Liver (tissue), 9 donors: Measurements from ENCODE around the gene CLEC16A. TPM values are rescaled to one million over a fixed set of nuclear protein-coding genes. Genes with fewer than 3 reads are reported as not detected.

Experiments
- DNase-seq: peaks from one replicate; pipeline ENCODE4 v3.0.0-alpha.2; 2017; ENCODE audit warnings: low spot score
- H3K27ac ChIP-seq, 2 donors: one replicate each; pipeline ENCODE4 v1.7.0; 2013; ENCODE audit warnings: inconsistent platforms in 2 of 2, low read length in 2 of 2, control low read depth in 1 of 2, low read depth in 1 of 2, mild to moderate bottlenecking in 1 of 2
- H3K27me3 ChIP-seq, 4 donors: one replicate each; pipeline versions ENCODE4 v1.6.1 to v1.7.0; 2013; ENCODE audit warnings: low read length in 3 of 4, inconsistent platforms in 1 of 4, mild to moderate bottlenecking in 1 of 4, moderate library complexity in 1 of 4; ENCODE audit not compliant: control insufficient read depth in 4 of 4, insufficient read depth in 4 of 4
- H3K36me3 ChIP-seq, 4 donors: one replicate each; pipeline versions ENCODE4 v1.6.1 to v1.7.0; 2013; ENCODE audit warnings: low read length in 3 of 4, mild to moderate bottlenecking in 3 of 4, low read depth in 1 of 4, moderate library complexity in 1 of 4; ENCODE audit not compliant: control insufficient read depth in 4 of 4, insufficient read depth in 3 of 4
- H3K4me1 ChIP-seq, 4 donors: one replicate each; pipeline versions ENCODE4 v1.6.1 to v1.7.0; 2013; ENCODE audit warnings: low read length in 3 of 4, mild to moderate bottlenecking in 3 of 4, moderate library complexity in 1 of 4; ENCODE audit not compliant: control insufficient read depth in 4 of 4, insufficient read depth in 4 of 4
- H3K4me3 ChIP-seq, 3 donors: one replicate each; pipeline versions ENCODE4 v1.6.1 to v1.7.0; 2013; ENCODE audit warnings: low read length in 3 of 3, control low read depth in 1 of 3, low read depth in 1 of 3, mild to moderate bottlenecking in 1 of 3
- H3K9ac ChIP-seq, 2 donors: one replicate each; pipeline ENCODE4 v1.7.0; 2013; ENCODE audit warnings: low read length in 2 of 2, mild to moderate bottlenecking in 2 of 2, moderate library complexity in 2 of 2, control low read depth in 1 of 2, low read depth in 1 of 2
- H3K9me3 ChIP-seq, 4 donors: one replicate each; pipeline versions ENCODE4 v1.6.1 to v1.7.0; 2013; ENCODE audit warnings: low read length in 3 of 4; ENCODE audit not compliant: control insufficient read depth in 4 of 4
- EGR1 ChIP-seq, 2 donors: IDR thresholded peaks; 2 replicates each; pipeline ENCODE4 v1.6.1; 2016 to 2018; ENCODE audit warnings: antibody characterized with exemption in 2 of 2, low read depth in 2 of 2
- FOXA1 ChIP-seq: IDR thresholded peaks from 2 replicates; pipeline ENCODE4 v1.6.1; 2016; ENCODE audit warnings: antibody characterized with exemption
- GABPA ChIP-seq, 2 donors: IDR thresholded peaks in 1 of 2; conservative IDR thresholded peaks in 1 of 2; 2 replicates each; pipeline ENCODE4 v1.6.1; 2016; ENCODE audit warnings: antibody characterized with exemption in 2 of 2, mild to moderate bottlenecking in 1 of 2, moderate library complexity in 1 of 2
- HNF4A ChIP-seq, 2 donors: conservative IDR thresholded peaks; 2 replicates each; pipeline ENCODE4 v1.6.1; 2016; ENCODE audit warnings: antibody characterized with exemption in 2 of 2, mild to moderate bottlenecking in 2 of 2
- HNF4G ChIP-seq: IDR thresholded peaks from 2 replicates; pipeline ENCODE4 v1.6.1; 2016; ENCODE audit warnings: antibody characterized with exemption
- JUND ChIP-seq, 2 donors: IDR thresholded peaks; 2 replicates each; pipeline ENCODE4 v1.6.1; 2016; ENCODE audit warnings: antibody characterized with exemption in 2 of 2
- MAX ChIP-seq: IDR thresholded peaks from 2 replicates; pipeline ENCODE4 v1.6.1; 2016; ENCODE audit warnings: antibody characterized with exemption
- NR2F2 ChIP-seq: IDR thresholded peaks from 2 replicates; pipeline ENCODE4 v1.6.1; 2016; ENCODE audit warnings: antibody characterized with exemption
- RXRA ChIP-seq, 2 donors: IDR thresholded peaks; 2 replicates each; pipeline ENCODE4 v1.6.1; 2017 to 2018; ENCODE audit warnings: antibody characterized with exemption in 2 of 2, mild to moderate bottlenecking in 1 of 2
- SP1 ChIP-seq: IDR thresholded peaks from 2 replicates; pipeline ENCODE4 v1.6.1; 2018; ENCODE audit warnings: antibody characterized with exemption, mild to moderate bottlenecking
- TAF1 ChIP-seq: conservative IDR thresholded peaks from 2 replicates; pipeline ENCODE4 v1.6.1; 2016; ENCODE audit warnings: antibody characterized with exemption, mild to moderate bottlenecking
- YY1 ChIP-seq: IDR thresholded peaks from 2 replicates; pipeline ENCODE4 v1.6.1; 2016; ENCODE audit warnings: antibody characterized with exemption, mild to moderate bottlenecking
- WGBS: extraction: QIAGEN DNeasy Blood & Tissue Kit; methylation state at CpG from one replicate; pipeline ENCODE4 v1.1.7; 2013; 5-methylcytosine and 5-hydroxymethylcytosine counted together
- polyA plus RNA-seq, 2 donors: library from polyadenylated mRNA; stranded (reverse) in 1 of 2; unstranded in 1 of 2; fragments of 200-250 nt in 1 of 2; fragments of >200 nt in 1 of 2; fragmentation: Nextera tagmentation in 1 of 2; extraction: Ambion mirVana in 1 of 2; gene quantifications; one replicate each; pipeline versions ENCODE4 v1.2.1 to v1.2.3, GENCODE V29; 2013 to 2015
- total RNA-seq, 2 donors: library from RNA; depleted of rRNA; stranded (reverse); fragments of >200 nt; gene quantifications; one replicate each; pipeline ENCODE4 v1.2.3, GENCODE V29; 2014
- TF ChIP-seq, protein P1 (sequence below): fragments of 150-350 bp; IDR thresholded peaks from 2 replicates; pipeline ENCODE4 v1.5.1; 2017; ENCODE audit warnings: improper control_type of control experiment, low read depth, low read length; ENCODE audit not compliant: missing input control
- TF ChIP-seq, protein P2 (sequence below): IDR thresholded peaks from 2 replicates; pipeline ENCODE4 v1.6.1; 2016; ENCODE audit warnings: antibody characterized with exemption, mild to moderate bottlenecking
- TF ChIP-seq, protein P3 (sequence below): IDR thresholded peaks from 2 replicates; pipeline ENCODE4 v1.6.1; 2016; ENCODE audit warnings: antibody characterized with exemption
- donor health status: healthy.
- donor health status: healthy.
- donor health status: healthy.
- donor health status: healthy.
- donor health status: healthy.

Gene CLEC16A
- total and polyA plus RNA-seq, 4 donors = 9.7 to 23.0 (median 17.4) TPM

- no peaks in the 10 kb centered on the region for H3K4me1 ChIP-seq
- H3K9ac ChIP-seq = no peak overlapping the region
- no peaks in the 10 kb centered on the region for H3K27me3 ChIP-seq
- H3K9me3 ChIP-seq = no peaks in the 10 kb centered on the region
- no peak for DNase-seq
- H3K36me3 ChIP-seq = no peaks in the 10 kb centered on the region
- H3K27ac ChIP-seq = no peak overlapping the region
- no peak overlapping the region for H3K4me3 ChIP-seq
- TF ChIP-seq MAX = no peak
- no peak for TF ChIP-seq JUND (IDR thresholded peaks at IDR 0.05)
- 79% methylated on average over 5 of the region's 5 CpGs for WGBS
Measured at GRCh38 chr16:10897134-10897533, 47.2 kb upstream of the CLEC16A start.

DNA sequence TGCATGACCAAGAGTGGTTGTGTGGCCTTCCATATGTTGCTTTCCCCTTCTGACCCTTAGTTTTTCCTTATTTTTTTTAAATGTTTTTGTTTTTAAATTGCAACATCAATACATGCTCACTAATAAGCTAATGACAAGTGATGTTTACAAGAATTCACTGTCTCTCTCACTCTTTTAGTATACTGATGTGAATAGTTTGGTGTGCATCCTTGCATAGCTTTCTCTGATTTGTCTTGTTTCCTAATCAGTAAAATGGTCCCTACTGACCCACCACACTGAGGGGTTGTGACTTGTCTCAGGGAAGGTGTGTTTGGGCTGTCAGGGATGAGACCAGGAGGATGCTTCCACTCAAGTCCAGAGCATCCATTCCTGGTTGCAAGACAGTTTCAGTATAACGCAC lies 41.4 kb upstream of the CLEC16A start:
- TF ChIP-seq, protein P1, sequence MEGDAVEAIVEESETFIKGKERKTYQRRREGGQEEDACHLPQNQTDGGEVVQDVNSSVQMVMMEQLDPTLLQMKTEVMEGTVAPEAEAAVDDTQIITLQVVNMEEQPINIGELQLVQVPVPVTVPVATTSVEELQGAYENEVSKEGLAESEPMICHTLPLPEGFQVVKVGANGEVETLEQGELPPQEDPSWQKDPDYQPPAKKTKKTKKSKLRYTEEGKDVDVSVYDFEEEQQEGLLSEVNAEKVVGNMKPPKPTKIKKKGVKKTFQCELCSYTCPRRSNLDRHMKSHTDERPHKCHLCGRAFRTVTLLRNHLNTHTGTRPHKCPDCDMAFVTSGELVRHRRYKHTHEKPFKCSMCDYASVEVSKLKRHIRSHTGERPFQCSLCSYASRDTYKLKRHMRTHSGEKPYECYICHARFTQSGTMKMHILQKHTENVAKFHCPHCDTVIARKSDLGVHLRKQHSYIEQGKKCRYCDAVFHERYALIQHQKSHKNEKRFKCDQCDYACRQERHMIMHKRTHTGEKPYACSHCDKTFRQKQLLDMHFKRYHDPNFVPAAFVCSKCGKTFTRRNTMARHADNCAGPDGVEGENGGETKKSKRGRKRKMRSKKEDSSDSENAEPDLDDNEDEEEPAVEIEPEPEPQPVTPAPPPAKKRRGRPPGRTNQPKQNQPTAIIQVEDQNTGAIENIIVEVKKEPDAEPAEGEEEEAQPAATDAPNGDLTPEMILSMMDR = no peak
- TF ChIP-seq NR2F2 (no peak), TAF1 (no peak), RXRA (IDR thresholded peaks at IDR 0.05) (no peak), YY1 (no peak), GABPA (IDR thresholded peaks at IDR 0.05 in 1 of 2, conservative IDR thresholded peaks at IDR 0.05 in 1 of 2) (no peak), HNF4A (conservative IDR thresholded peaks at IDR 0.05) (no peak), EGR1 (IDR thresholded peaks at IDR 0.05; ENCODE audit: low read depth in 2 of 2) (no peak), FOXA1 (no peak), MAX (no peak), SP1 (no peak), JUND (IDR thresholded peaks at IDR 0.05) (no peak), HNF4G (no peak)
- TF ChIP-seq, protein P2, sequence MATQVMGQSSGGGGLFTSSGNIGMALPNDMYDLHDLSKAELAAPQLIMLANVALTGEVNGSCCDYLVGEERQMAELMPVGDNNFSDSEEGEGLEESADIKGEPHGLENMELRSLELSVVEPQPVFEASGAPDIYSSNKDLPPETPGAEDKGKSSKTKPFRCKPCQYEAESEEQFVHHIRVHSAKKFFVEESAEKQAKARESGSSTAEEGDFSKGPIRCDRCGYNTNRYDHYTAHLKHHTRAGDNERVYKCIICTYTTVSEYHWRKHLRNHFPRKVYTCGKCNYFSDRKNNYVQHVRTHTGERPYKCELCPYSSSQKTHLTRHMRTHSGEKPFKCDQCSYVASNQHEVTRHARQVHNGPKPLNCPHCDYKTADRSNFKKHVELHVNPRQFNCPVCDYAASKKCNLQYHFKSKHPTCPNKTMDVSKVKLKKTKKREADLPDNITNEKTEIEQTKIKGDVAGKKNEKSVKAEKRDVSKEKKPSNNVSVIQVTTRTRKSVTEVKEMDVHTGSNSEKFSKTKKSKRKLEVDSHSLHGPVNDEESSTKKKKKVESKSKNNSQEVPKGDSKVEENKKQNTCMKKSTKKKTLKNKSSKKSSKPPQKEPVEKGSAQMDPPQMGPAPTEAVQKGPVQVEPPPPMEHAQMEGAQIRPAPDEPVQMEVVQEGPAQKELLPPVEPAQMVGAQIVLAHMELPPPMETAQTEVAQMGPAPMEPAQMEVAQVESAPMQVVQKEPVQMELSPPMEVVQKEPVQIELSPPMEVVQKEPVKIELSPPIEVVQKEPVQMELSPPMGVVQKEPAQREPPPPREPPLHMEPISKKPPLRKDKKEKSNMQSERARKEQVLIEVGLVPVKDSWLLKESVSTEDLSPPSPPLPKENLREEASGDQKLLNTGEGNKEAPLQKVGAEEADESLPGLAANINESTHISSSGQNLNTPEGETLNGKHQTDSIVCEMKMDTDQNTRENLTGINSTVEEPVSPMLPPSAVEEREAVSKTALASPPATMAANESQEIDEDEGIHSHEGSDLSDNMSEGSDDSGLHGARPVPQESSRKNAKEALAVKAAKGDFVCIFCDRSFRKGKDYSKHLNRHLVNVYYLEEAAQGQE = no peak
- TF ChIP-seq, protein P3, sequence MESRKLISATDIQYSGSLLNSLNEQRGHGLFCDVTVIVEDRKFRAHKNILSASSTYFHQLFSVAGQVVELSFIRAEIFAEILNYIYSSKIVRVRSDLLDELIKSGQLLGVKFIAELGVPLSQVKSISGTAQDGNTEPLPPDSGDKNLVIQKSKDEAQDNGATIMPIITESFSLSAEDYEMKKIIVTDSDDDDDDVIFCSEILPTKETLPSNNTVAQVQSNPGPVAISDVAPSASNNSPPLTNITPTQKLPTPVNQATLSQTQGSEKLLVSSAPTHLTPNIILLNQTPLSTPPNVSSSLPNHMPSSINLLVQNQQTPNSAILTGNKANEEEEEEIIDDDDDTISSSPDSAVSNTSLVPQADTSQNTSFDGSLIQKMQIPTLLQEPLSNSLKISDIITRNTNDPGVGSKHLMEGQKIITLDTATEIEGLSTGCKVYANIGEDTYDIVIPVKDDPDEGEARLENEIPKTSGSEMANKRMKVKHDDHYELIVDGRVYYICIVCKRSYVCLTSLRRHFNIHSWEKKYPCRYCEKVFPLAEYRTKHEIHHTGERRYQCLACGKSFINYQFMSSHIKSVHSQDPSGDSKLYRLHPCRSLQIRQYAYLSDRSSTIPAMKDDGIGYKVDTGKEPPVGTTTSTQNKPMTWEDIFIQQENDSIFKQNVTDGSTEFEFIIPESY = no peak
- Histone ChIP-seq H3K36me3 (peaks cover 0 to 7% (median 0%) of the 10 kb centered on the region in 4 donors), H3K9me3 (no peaks in the 10 kb centered on the region), H3K27ac (no peak overlapping the region), H3K27me3 (no peaks in the 10 kb centered on the region), H3K9ac (no peak overlapping the region), H3K4me1 (no peaks in the 10 kb centered on the region), H3K4me3 (no peak overlapping the region)
- no peak for DNase-seq
- 97% methylated on average over 1 of the region's 1 CpG for WGBS
